Smooth muscle cell (in vitro differentiated cells): Measurements from ENCODE around the gene COLGALT1. TPM values are rescaled to one million over a fixed set of nuclear protein-coding genes. Genes with fewer than 3 reads are reported as not detected.

ENCODE experiments used
- DNase-seq: peaks from one replicate; lab custom pipeline; 2025; ENCODE audit not compliant: unreplicated experiment; lab: John Stamatoyannopoulos, UW
- H2AFZ ChIP-seq: fragments of 200-600 bp; sonication (generic); 2 replicates; pipeline ENCODE4 v1.6.0; 2016; ENCODE audit warnings: antibody characterized with exemption, low read depth, mild to moderate bottlenecking
- H3F3A ChIP-seq: fragments of 200-600 bp; sonication (generic); 2 replicates; pipeline ENCODE4 v1.6.0; 2017; ENCODE audit warnings: antibody characterized with exemption, low read depth
- H3K27ac ChIP-seq: fragments of 200-600 bp; sonication (generic); 2 replicates; pipeline ENCODE4 v1.5.1; 2016; ENCODE audit warnings: low read depth, mild to moderate bottlenecking
- H3K27me3 ChIP-seq: fragments of 200-600 bp; sonication (generic); 2 replicates; pipeline ENCODE4 v1.6.1; 2016; ENCODE audit warnings: low read depth, mild to moderate bottlenecking
- H3K36me3 ChIP-seq: fragments of 200-600 bp; sonication (generic); 2 replicates; pipeline ENCODE4 v1.5.1; 2016; ENCODE audit warnings: low read depth
- H3K4me1 ChIP-seq: fragments of 200-600 bp; sonication (generic); 2 replicates; pipeline ENCODE4 v1.5.1; 2016; ENCODE audit warnings: low read depth
- H3K4me2 ChIP-seq: fragments of 200-600 bp; sonication (generic); 2 replicates; pipeline ENCODE4 v1.6.0; 2016; ENCODE audit warnings: mild to moderate bottlenecking
- H3K4me3 ChIP-seq: fragments of 200-600 bp; sonication (generic); 2 replicates; pipeline ENCODE4 v1.5.1; 2016; ENCODE audit warnings: mild to moderate bottlenecking
- H3K79me2 ChIP-seq: fragments of 200-600 bp; sonication (generic); 2 replicates; pipeline ENCODE4 v1.6.0; 2016; ENCODE audit warnings: low read depth, mild to moderate bottlenecking
- H3K9ac ChIP-seq: fragments of 200-600 bp; sonication (generic); 2 replicates; pipeline ENCODE4 v1.6.0; 2016; ENCODE audit warnings: low read depth
- H3K9me3 ChIP-seq: fragments of 200-600 bp; sonication (generic); replicated peaks from 2 replicates; pipeline ENCODE4 v1.5.1; 2016; ENCODE audit warnings: low read depth
- H4K20me1 ChIP-seq: fragments of 200-600 bp; sonication (generic); 2 replicates; pipeline ENCODE4 v1.6.0; 2016; ENCODE audit warnings: low read depth
- CTCF ChIP-seq: fragments of 200-600 bp; sonication (generic); IDR thresholded peaks from 2 replicates; pipeline ENCODE4 v1.5.1; 2017; ENCODE audit warnings: borderline replicate concordance, mild to moderate bottlenecking, antibody characterized with exemption; ENCODE audit not compliant: insufficient read depth, poor library complexity, severe bottlenecking
- WGBS: methylation state at CpG from one replicate; pipeline ENCODE4 v1.1.7; 2016; ENCODE audit warnings: low lambda C conversion rate; 5-methylcytosine and 5-hydroxymethylcytosine counted together
- polyA plus RNA-seq: library from polyadenylated mRNA; unstranded; fragments of >200 nt; fragmentation: Nextera tagmentation; extraction: Ambion mirVana; gene quantifications from 2 replicates; pipeline ENCODE4 v1.2.1, GENCODE V29; 2016
- total RNA-seq: library from RNA; depleted of rRNA; stranded (reverse); fragments of >200 nt; gene quantifications from 2 replicates; pipeline ENCODE4 v1.2.3, GENCODE V29; 2014

Gene COLGALT1
- total and polyA plus RNA-seq, 2 experiments from 2014 or later: 126 to 151 TPM

DNA sequence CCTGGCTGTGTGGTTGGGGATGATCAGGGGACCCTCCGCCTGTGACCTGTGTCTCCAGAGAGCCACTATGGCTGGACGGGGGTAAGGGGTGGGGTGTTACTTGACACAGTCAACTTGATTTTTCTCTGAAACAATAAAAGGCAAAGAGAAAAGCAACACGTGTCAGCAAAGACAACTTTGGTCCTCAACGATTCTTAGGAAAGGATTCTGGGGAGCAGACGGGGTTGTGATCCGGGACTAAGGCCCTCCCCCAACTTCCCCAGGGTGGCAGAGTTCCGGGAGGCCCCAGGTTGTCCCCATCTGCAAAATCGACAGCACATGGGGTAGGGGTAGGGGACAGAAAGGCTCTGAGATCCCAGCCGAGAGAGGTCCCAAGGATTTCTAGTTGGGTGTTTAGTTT lies 46.2 kb downstream of the COLGALT1 start:
- no peak for TF ChIP-seq CTCF
- no peak overlapping the region for H3K27ac ChIP-seq
- no peak for DNase-seq
- WGBS: 61% methylated on average over 9 of the region's 9 CpGs
- no peak overlapping the region for H2AFZ ChIP-seq
- H3K4me2 ChIP-seq: no peak overlapping the region
- no peaks in the 10 kb centered on the region for H4K20me1 ChIP-seq
- H3F3A ChIP-seq: peaks cover 7% of the 10 kb centered on the region
- peaks cover 3% of the 10 kb centered on the region for H3K27me3 ChIP-seq
- H3K9ac ChIP-seq: no peak overlapping the region
- H3K4me1 ChIP-seq: no peaks in the 10 kb centered on the region
- no peaks in the 10 kb centered on the region for H3K36me3 ChIP-seq
- H3K4me3 ChIP-seq: no peak overlapping the region
- H3K79me2 ChIP-seq: no peaks in the 10 kb centered on the region
- H3K9me3 ChIP-seq: no peaks in the 10 kb centered on the region

- 73% methylated on average over 8 of the region's 8 CpGs for WGBS
- Histone ChIP-seq H3K4me2 (no peak overlapping the region), H4K20me1 (no peaks in the 10 kb centered on the region), H3K4me3 (no peak overlapping the region), H3K36me3 (no peaks in the 10 kb centered on the region), H3K9ac (no peak overlapping the region), H3K9me3 (no peaks in the 10 kb centered on the region), H3K79me2 (no peaks in the 10 kb centered on the region), H3K27ac (no peak overlapping the region), H3K4me1 (no peaks in the 10 kb centered on the region), H3F3A (peaks cover 7% of the 10 kb centered on the region), H2AFZ (no peak overlapping the region), H3K27me3 (peaks cover 3% of the 10 kb centered on the region)
- DNase-seq: no peak
- no peak for TF ChIP-seq CTCF
Observed at GRCh38 chr19:17602217-17602616, 46.8 kb downstream of the COLGALT1 start.

DNA sequence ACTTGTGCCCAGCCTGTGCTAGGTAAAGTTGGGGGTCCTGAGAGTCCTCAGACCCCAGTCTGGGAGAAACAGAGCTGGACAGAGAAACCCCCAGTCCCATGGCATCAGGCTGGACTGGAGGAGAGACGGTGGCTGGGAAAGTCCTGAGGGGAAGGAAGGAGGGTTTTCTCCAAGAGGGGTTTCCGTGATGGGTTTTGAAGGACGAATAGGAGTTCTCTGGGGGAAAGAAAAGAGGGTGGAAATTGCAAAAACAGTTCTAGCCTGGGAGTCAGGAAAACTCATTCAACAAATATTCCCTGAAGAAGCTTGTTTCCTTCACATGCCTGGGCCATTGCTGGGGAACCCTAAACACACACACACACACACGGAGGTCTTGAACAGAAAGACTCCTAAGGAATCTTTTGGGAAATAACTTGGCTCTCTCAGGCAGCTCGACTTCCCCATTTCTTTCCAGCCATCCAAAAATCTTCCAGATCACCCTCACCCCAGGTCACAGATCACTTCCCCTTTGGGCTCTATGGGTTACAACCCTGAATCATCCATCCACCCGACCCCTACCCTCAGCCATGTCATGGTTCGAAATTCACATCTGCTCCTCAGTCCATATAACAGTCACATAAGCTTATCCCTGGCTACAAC lies 47.5 kb downstream of the COLGALT1 start:
- Histone ChIP-seq H3K36me3 (no peaks in the 10 kb centered on the region), H3K9ac (no peak overlapping the region), H3K4me1 (no peaks in the 10 kb centered on the region), H3K9me3 (no peaks in the 10 kb centered on the region), H4K20me1 (no peaks in the 10 kb centered on the region), H3F3A (peaks cover 7% of the 10 kb centered on the region), H3K27me3 (peaks cover 3% of the 10 kb centered on the region), H3K27ac (no peak overlapping the region), H2AFZ (no peak overlapping the region), H3K4me3 (no peak overlapping the region), H3K79me2 (no peaks in the 10 kb centered on the region), H3K4me2 (no peak overlapping the region)
- DNase-seq: no peak
- 84% methylated on average over 7 of the region's 7 CpGs for WGBS
- TF ChIP-seq CTCF: no peak
